Panc1 (cell line): ENCODE measurements around the gene HSPB7.

Experiments used
- POLR2AphosphoS5 ChIP-seq: IDR thresholded peaks from 2 replicates; pipeline ENCODE4 v1.6.1; 2012; ENCODE audit warnings: mild to moderate bottlenecking, low read depth, low read length, moderate library complexity
- SIN3A ChIP-seq: IDR thresholded peaks from 2 replicates; pipeline ENCODE4 v1.6.1; 2012; ENCODE audit warnings: low read depth, mild to moderate bottlenecking, low read length, moderate library complexity, borderline replicate concordance; ENCODE audit not compliant: insufficient read depth
- TF ChIP-seq, protein P1 (sequence below): fragments of 450-650 bp; IDR thresholded peaks from 2 replicates; pipeline ENCODE4 v1.5.1; 2017; ENCODE audit warnings: mild to moderate bottlenecking

DNA sequence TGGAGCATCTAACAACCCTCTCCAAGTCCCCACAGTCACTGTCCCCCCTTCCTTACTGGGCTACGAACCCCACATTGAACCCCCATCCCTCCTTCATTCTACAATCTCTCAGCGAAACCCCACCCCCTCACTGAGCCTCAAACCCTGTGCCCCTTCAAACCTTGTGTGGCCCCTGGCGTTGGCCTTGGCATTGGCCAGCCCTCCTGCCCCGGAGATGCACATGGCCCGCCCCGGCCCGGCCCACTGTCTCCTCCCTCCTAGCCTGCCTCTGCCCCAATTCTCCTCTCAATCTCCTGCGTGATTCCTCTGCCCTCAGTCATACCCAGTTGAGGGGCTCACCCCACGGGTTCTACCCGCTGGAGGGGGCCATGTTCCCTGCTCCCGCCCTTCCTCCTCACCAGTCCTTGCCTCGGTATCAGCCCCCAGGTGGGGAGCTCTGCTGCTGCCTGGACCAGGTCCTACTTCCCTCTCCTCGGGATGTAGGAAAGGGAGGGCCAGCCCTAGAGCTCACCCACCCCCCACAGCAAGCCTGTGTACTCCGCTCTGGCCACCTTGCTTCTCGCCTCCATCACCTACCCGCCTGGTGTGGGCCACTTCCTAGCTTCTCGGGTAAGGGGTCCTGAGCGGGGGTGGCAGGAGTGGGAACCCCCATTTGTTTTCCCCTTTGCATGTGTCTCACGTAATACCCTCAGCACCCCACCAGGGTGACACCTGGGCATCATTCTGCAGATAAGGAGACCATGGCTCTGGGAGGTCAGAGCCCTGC, 10.6 kb upstream of the HSPB7 start:
- TF ChIP-seq, protein P1, sequence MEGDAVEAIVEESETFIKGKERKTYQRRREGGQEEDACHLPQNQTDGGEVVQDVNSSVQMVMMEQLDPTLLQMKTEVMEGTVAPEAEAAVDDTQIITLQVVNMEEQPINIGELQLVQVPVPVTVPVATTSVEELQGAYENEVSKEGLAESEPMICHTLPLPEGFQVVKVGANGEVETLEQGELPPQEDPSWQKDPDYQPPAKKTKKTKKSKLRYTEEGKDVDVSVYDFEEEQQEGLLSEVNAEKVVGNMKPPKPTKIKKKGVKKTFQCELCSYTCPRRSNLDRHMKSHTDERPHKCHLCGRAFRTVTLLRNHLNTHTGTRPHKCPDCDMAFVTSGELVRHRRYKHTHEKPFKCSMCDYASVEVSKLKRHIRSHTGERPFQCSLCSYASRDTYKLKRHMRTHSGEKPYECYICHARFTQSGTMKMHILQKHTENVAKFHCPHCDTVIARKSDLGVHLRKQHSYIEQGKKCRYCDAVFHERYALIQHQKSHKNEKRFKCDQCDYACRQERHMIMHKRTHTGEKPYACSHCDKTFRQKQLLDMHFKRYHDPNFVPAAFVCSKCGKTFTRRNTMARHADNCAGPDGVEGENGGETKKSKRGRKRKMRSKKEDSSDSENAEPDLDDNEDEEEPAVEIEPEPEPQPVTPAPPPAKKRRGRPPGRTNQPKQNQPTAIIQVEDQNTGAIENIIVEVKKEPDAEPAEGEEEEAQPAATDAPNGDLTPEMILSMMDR = no peak
- no peak for TF ChIP-seq SIN3A
- no peak for TF ChIP-seq POLR2AphosphoS5
